Measurements from ENCODE around the gene COX6B2.
A peak's percentile ranks its signal among the peaks of the same experiment; 100 is the strongest.
"Not testable (repeated sequence)": the region's sequence is repeated elsewhere in the genome, so short reads cannot be mapped to it uniquely, and the experiment has no call there.

Gene COX6B2

GRCh38 chr19:55341595-55342531 is 12.7 kb downstream of the COX6B2 start:
- DNase-seq: no peak

- DNase-seq: peak; percentile 64
Measured at GRCh38 chr19:55341171-55341588, 13.3 kb downstream of the COX6B2 start.

DNA sequence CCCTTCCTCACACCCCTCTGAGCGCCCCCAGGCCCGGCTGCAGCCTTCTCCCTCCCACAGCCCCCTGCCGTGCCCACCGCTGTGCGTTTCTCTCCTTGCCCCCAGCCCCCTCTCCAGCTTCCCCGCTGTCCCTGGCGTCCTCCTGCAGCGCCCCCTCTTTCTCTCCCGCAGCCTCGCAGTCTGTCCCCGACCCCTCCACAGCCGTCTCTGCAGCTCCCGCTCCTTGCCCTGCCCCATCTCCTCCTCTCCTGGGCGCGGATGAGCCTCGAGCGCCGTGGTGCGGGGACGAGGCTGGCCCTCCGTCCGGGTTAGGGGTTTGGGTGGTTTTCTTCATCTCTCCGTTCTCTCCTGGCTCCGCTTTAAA is 13.8 kb downstream of the COX6B2 start:
- DNase-seq: no peak

DNA sequence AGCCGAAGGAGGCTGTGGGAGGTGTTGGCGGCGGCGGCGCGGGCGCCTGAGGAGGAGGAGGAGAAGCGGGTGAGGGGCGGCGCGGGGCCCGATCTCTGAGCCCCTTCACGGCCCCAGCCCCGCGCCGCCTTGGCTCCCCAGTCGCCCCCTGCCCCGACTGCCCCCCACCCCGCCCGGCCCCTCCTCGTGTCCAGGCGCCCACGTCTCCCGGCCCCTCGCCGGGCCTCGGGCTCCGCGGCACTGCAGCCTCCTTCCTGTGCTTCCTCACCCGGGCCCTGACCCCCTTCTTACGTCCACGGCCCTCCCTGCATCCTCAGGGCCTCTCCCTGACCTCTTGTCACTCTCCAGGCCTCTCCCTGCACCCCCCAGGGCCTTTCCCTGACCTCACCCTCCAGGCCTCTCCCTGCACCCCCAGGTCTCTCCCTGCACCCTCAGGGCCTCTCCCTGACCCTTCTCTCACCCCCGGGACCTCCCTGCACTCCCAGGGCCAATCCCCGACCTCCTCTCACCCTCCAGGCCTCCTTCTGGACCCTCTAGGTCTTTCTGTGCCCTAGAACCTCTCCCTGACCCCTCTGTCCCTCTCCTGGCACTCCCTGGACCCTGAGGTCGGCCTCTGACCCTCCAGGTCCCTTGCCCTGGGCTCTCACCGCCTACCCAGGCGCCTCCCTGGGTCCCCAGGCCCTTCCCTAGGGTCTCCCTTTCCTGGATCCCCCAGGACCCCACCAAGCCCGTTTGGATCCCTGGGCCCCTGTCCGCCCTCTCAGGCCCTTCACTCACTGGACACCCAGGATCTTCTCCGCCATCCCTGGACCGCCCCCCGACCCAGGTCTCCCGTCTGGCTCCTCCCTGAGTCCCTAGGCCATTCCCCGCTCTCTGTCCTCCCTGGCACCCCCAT is 14.4 kb downstream of the COX6B2 start:
- DNase-seq: peak; percentile 45

GRCh38 chr19:55339105-55339888 is 15.2 kb downstream of the COX6B2 start, which contains the start of gene KMT5C:
KMT5C (plus strand) TSS chr19:55339876; CDS start chr19:55341937, 2,061 bp downstream.
- DNase-seq: peak; percentile 100

- no peak for DNase-seq
Measured at GRCh38 chr19:55336101-55336500, 18.4 kb downstream of the COX6B2 start.

DNA sequence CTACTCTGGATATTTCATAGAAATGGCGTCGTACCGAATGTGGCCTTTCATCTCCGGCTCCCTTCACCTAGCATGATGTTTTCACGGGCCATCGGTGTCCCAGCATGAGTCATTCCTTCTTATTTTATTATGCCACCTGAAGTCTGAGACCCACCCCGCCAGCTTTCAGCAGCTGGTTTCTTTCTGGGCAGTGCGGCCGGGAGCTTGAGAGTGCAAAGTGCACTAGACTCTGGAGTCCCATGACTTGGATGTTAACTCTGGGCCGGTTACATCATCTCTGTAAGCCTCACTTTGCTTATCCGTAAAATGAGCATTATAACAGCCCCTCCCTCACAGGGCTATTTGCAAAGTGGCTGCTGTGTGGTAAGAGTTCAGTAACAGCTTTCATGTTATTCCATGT is 20.6 kb downstream of the COX6B2 start:
- DNase-seq: no peak

DNA sequence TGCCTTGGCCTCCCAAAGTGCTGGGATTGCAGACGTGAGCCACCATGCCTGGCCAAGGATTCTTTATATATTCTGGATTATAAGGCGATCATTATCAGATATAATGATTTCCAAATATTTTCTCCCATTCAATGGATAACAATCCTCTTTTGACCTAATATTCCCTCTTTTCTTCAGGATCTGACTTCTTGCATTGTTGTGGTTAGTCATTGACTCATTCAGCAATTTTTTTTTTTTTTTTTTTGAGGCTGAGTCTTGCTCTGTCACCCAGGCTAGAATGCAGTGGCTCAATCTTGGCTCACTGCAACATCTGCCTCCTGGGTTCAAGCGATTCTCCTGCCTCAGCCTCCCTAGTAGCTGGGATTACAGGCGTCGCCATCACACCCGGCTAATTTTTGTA is 24.7 kb downstream of the COX6B2 start:
- DNase-seq: not testable (repeated sequence)

GRCh38 chr19:55328774-55329318 is 25.7 kb downstream of the COX6B2 start:
- peak; percentile 31 for DNase-seq

DNA sequence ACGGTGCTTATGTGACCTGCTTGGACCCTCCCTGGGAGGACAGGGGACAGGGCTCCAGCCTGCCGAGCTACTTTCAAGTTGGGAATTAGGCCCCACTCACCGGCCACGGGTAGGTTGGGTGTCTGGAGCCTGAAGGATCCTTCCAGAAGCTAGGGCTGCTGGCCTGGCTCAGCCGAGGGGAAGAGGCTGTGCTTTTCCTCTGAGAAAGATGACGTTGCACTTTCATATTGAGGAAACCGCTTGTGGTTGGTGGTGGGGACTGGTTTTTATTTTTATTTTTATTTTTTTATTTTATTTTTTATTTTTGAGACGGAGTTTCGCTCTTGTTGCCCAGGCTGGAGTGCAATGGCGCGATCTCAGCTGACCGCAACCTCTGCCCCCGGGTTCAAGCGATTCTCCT is 29.3 kb downstream of the COX6B2 start, which contains the start of gene TMEM150B:
TSS of gene TMEM150B (minus strand) at position 170 of the 400 bp plus-strand sequence. CDS start 4,305 bp downstream, outside the sequence.
- no peak for DNase-seq

DNA sequence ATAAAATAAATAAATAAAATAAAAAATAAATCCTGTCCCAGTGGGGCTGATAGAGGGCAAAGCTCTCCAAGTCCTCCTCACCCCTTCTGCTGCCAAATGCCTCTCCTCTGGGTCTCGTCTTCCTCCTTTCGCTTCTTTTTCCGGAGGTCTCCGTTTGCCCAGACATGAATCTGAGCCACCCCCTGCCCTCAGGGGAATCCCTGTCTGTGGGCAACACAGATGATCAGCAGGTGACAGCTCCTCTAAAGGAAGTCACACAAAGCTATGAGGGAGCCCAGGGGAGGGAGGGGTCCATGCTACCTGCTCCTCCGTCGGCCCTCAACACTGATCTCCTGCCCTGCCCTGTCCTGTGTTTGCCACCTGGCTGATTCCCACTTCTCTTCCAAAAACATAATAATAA is 29.9 kb downstream of the COX6B2 start:
- no peak for DNase-seq

GRCh38 chr19:55322204-55322885 is 32.2 kb downstream of the COX6B2 start:
- DNase-seq: no peak

DNA sequence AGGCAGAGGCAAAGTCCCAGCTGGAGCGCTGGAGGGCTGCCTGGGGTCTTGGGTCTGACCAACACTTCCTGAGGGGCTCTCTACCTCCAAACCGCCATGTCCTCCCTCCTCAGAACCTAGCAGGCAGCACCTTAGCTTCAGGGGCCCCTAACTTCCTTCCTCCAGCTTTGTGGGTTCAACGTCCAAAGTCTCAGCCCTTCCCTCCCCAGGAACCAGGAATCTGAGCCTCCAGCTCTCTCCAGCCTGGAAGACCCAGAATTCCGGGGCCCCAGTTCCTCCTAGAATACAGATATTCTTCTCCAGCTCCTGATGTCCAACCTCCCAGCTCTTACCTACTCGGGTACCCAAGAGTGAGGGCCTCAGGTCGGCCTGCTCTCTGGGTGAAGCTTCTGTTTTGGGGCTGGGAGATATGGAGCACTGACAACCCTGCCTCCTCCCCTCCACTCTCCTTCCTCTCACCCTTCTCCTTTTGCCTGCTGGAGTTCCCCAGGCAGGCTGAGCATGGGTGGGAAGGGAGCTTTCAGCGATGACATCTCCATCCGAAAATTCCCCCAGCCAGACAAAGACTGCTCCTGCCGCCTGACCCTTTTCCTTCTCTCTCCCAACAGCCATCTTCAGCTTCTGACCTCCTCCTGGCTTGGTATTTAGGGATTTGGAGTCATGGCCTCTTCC is 32.9 kb downstream of the COX6B2 start:
- DNase-seq: no peak

GRCh38 chr19:55320844-55321419 is 33.6 kb downstream of the COX6B2 start:
- DNase-seq: no peak

- DNase-seq: no peak
Measured at GRCh38 chr19:55319785-55320184, 34.7 kb downstream of the COX6B2 start.

- DNase-seq: no peak
Measured at GRCh38 chr19:55316646-55317045, 37.9 kb downstream of the COX6B2 start.

DNA sequence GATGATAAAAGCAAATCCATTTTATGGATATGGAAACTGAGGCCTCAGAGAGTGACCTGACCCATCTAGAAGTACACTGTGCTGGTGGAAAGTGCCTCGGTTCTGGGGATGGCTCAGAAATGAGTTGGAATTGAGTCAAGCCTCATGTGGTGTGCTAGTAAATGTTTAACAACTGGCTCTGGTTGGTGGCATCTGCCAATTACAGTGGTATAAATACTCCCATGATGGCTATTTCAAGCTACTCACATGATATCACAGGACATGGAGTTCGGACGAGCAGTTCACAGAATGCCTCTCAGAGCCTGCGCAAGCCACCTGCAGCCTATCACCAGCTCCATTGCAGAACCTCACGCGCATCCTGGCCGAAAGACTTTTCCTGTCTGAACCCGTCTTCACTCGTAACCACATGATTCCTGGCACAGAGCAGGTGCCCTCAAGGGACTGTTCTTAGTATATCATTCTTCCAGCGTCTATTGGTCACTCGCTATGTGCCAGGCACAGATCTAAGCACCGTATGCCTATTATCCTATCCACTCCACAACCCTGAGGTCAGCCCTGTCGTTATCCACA is 38.5 kb downstream of the COX6B2 start:
- no peak for DNase-seq

DNA sequence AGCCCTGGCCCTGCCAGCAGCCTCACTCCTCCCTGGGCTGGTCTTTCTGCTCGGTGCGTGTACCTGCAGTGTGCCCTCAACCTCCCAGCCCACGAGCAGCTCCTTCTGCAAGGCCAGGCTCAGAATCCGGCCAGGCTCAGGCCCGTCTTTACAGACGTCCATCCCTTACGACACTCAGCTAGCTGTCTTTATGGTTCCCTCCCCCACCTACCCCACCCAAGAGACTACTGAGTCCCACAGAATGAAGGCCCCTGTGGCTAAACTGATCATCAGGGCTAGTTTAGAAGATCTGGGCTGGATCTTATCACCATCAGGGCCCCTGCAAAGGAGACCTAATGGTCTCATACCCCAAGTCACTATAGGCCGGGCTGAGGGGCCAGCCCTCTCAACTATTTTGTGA is 40.1 kb downstream of the COX6B2 start:
- no peak for DNase-seq

DNA sequence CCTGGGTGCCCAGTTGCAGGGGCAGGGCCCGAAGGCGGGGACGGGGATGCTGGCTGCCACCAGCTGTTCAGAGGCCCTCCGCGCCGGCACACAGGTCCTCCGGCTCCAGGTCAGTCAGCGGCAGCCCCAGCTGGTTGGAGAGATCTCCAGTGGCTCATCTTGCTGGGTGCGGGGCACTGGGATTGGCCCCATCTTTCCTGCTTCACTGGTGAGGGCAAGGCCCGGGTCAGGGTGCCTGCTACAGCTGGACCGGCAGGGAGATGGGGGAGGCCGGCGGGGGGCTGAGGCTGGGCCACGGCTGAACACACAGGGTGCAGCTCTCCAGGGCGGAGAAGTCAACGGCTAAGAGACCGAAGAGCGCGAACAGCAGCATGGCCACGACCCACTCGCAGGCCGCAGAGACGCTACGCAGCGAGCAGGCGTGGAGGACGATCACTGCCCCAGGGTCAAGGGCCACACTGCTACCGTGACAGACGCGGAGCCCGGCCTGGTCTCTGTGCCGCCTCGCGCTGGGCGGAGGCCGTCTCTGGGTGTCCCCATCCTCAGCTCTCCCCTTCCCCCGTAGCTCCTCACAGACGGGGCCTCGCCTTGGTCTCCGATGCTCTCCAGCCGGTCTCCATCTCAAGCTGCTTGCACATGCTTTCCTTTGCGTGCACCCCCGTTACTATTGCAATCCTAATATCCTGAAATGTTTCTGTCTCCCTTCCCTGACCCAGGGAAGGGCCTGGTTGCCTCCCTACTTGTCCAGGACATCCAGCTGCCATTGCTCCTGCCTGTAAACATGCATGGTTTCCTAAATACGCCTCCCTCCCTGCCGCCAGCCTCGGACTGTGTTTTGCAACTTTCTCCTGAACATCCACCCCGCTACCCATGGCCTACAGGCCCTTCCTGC is 41.7 kb downstream of the COX6B2 start:
- DNase-seq: no peak
